HG03039 (cell line): ENCODE results near the gene SEC23B.
"Not testable (repeated sequence)": the region's sequence is repeated elsewhere in the genome, so short reads cannot be mapped to it uniquely, and the experiment has no call there.

Experiments
- ATAC-seq: cut with Tn5 transposase; IDR thresholded peaks from one replicate; pipeline ENCODE4 v1.9.1; 2021; ENCODE audit warnings: mild to moderate bottlenecking, moderate library complexity; ENCODE audit not compliant: unreplicated experiment

SEC23B gene

DNA sequence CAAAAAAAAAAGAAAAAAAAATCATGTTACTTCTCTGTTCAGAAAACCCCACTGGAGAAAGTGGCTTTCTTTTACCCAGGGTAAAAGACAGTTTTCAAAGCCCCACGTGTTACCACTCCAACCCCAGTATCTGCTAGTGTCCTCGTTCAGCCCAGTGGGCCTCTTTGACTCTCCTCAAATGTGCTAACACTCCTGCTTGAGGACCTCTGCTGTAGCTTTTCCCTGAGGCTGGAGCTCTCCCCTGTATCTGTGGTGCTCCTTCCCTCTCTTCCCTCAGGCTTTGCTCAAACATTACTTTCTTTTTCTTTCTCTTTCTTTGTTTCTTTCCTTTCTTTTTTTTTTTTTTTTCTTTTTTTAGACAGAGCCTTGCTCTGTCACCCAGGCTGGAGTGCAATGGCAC lies 15.3 kb downstream of the SEC23B start:
- ATAC-seq, result no peak

DNA sequence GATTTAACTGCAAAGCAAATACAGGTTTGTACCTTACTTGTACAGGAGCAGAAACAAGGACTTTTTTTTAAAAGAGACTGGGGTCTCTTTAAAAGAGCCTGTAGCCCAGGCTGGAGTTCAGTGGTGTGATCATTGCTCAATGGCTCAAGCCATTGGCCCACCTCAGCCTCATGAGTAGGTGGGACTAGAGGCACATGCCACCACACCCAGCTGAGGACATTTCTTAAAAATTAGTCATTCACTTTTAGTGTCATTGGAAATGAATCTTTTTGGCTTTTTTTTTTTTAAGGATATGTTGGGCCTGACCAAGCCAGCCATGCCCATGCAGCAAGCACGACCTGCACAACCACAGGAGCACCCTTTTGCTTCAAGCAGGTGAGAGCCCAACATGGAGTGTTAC lies 16.9 kb downstream of the SEC23B start:
- ATAC-seq, result no peak

DNA sequence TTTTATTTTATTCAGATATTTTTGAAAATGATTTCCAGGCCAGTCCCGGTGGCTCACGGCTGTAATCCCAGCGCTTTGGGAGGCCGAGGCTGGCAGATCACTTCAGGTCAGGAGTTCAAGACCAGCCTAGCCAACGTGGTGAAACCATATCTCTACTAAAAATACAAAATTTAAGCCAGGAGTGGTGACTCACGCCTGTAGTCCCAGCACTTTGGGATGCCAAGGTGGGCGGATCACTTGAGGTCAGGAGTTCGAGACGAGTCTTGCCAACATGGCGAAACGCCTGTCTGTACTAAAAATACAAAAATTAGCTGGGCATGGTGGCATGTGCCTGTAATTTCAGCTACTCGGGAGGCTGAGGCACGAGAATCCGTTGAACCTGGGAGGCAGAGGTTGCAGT lies 19.0 kb downstream of the SEC23B start:
- not testable (repeated sequence) for ATAC-seq

DNA sequence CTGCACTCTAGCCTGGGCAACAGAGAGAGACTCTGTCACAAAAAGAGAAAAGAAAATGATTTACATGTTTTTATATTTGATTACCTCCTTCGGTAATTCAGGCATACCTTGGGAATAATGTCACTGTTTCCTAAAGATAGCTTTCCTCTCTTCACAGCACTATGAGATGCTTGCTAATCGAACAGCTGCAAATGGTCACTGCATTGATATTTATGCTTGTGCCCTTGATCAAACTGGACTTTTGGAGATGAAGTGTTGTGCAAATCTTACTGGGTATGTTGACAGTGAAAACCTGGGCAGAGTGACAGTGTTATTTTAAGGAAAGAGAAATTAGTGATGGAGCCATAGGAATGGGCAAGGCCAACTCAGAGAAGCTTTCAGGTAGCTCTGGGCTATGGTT lies 19.6 kb downstream of the SEC23B start:
- no peak for ATAC-seq

DNA sequence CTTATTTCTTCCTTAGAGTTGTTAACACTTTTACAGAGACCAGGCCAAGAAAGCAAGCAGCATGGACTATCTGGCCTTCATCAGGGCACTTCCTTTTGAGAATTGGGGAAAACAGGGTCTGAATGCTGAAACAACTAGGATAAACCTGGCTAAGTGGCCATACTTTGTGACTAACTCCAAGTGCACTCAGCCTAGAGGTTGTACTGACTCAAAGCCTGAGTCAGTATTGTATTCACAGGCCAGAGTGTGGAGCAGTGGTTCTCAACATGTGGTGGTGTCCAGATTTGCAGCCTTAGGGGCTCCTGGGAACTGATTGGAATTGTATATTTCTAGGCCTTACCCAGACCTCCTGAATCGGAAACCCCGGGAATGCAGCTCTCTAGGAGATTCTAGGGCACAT lies 20.1 kb downstream of the SEC23B start:
- ATAC-seq, result no peak

DNA sequence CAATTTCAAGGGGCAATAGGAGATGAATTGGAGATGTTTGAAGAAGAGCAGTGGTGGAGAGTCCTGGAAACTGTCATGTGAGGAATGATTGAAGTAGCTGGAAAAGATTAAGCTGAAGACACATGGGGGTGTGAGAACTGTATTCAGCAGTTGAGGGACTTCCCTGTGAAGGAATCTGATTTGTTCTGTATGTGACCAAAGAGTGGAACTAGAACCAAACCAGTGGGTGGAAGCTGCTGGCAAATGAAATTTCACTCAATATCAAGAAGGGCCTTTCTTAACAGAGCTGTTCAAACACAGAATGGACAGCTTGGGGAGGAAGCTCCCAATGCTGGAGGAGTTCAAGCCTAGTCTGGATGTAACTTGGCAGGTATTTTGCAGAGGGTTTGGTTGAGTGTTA lies 21.3 kb downstream of the SEC23B start:
- ATAC-seq, result no peak

DNA sequence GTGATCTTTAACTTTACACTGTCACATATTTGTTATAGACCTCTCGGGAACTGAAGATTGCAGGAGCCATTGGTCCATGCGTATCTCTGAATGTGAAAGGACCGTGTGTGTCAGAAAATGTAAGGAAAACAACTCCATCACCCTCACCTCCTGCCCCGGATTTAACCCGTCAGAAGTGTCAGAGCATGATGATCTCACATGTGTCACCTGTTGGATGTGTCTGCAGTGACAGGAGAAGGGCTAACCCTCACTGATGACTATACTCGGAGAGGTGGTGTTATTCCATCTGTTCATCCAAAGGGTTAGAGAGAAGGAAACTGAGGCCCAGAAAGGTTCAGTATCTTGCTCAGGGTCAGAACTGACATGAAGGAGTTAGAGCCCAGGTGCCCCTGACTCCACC lies 24.9 kb downstream of the SEC23B start:
- ATAC-seq, result no peak

DNA sequence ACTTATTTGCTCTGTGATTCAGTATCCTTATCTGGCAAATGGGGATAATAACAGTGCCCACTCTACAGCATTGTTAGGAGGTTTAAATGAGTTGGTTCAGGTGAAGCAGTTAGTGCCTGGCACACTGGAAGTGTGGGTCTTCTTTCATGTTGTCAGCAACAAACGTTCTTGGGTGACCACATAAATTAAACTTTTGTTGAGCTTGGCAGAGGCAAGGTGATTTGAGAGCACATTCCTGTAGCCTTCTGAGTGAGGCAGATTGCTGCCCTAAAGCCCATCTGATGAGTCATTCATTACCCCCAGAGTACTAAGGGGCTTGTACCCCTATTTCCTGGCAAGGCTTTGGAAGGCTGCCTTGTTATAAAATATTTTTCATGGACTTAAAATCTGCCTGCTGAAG lies 25.8 kb downstream of the SEC23B start:
- ATAC-seq, result no peak

DNA sequence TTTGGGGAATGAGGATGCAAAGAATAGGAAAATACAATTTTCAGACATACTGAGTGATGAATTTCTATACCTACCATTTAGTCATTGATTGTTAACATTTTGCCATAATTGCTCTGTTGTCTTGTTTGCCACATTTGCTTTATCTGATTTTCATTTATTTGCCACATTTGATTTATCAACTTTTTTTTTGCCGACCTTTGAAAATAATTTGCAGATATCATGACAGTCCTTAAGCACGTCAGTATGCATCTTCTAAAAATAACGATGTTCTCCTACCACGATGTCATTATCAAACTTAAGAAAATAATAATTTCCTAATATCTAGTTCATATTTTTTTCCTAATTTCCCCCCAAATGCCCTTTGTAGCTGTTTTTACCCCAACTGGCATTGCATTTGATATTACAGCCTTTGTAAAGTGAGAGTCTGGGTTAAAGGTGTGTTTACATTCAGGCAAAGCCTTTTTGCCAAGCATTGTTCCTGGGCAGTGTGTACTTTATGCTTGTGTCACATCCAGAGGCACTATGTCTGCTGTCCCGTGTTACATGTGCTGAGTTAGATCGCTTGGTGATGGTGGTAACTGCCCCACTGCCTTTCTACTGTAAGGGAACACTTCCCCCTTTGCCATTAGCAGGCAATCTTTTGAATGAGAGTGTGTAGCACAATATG lies 26.4 kb downstream of the SEC23B start:
- ATAC-seq, result no peak

DNA sequence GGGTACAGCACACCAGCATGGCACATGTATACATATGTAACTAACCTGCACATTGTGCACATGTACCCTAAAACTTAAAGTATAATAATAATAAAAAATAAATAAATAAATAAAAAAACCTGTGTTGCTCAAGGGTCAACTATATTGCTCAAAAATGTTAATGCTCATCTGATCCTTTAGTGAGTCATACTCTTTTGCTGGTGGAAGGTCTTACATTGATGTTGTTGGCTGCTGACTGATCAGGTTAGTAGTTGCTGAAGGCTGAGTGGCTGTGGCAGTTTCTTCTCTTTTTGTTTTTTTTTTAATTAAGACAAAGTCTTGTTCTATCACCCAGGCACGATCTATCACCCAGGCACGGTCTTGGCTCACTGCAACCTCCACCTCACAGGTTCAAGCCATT lies 29.9 kb downstream of the SEC23B start:
- ATAC-seq, result no peak

DNA sequence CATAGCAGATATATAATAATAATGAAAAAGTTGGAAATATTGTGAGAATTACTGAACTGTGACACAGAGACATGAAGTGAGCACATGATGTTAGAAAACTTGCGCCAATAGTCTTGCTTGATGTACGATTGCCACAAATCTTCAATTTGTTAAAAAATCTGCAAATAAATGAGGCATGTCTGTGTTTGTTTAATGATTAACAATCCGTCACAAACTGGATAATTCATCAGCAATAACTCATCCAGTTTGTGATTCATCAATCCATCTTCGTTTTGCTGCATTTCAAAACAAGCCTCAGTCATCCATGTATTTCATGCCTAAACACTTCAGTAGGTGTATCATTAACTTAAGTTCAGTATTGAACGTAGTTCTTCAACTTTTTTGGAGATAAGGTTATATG lies 34.0 kb downstream of the SEC23B start:
- no peak for ATAC-seq

DNA sequence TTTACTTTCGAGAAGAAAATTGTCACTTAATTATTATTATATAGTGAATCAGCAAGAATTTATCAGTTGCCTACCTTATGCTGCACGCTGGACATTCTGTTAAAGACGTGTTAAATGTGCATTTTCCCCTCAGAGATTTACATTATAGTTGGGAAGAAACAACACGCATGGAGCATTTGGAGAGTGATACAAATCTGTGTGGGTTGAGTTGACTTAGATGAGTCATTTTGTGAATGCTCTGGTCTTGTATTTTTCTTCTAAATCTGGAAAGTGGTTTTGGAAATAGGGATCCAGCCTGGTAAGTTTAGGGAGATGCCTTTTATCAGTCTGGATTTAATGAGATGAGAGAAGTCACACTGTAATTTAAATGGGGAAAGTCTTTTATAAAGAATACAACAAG lies 35.5 kb downstream of the SEC23B start:
- no peak for ATAC-seq

DNA sequence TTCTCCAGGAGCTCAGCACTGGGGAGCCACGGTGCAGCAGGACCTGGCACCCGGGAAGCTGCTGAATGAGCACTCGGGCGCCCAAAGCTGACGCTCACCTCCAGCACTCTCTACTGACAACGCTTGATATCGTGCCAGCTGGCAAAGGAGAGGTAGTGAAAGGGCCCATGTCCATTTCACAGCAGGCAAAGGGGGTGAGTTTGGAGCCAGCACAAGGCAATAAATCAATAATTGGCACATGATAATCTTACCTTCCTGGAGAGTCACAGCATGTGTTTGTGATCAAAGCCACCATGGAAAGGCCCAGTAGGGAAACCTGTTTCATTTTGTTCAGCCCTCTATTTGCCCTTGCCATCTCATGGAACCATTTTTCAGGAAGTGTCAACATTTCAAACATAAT lies 36.2 kb downstream of the SEC23B start:
- ATAC-seq, result no peak

DNA sequence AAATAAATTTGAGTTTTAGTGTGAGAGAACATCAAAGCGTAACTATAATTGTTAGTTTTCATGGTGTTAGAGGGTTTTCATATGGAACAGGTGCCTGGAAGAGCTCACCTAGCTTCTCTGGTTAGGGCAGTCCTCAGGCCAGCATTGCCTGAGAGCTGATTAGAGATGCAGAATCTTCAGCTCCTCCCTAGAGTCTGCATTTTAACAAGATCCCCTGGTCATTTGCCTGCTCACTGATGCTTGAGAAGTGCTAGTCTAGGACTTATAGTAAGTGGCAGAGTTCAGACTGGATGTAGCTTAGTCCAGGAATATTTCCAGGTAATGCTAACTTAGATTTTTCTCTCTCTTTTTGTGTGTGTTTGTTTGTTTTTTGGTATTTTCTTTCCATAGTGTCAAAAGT lies 37.8 kb downstream of the SEC23B start:
- ATAC-seq, result no peak

DNA sequence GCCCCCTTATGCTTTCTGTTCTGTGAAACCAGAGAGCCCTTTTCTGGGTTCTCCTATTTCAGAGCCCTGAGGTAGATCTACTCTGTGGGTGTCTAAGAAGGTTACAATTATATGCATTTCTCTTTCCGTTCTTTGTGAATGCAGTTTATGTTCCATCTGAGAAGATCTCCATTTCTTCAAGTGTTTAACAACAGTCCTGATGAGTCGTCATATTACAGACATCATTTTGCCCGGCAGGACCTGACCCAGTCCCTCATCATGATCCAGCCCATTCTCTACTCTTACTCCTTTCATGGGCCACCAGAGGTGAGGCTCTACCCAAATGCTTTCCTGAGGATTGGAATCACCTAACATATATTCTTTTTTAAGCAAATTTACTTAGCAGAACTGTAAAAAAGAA lies 40.7 kb downstream of the SEC23B start:
- ATAC-seq, result no peak

DNA sequence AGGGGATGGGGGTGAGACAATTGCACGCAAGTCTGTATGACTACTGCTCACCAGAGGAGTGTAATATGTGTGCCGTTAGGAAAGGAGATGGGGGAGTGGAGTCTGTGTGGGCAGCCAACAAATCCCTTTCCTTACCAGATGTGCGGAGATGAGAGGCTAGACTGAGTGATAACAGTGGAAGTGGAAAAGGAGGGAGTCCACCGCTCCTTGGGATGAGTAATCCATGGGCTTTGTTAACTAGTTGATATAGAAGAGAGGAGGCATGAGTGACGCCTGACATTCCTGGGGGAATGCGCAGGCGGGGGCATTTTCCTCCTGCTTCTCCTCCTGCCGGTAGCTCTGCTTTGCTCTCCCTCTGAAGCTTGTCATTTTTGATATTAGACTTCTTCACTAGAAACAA lies 46.0 kb downstream of the SEC23B start:
- no peak for ATAC-seq

DNA sequence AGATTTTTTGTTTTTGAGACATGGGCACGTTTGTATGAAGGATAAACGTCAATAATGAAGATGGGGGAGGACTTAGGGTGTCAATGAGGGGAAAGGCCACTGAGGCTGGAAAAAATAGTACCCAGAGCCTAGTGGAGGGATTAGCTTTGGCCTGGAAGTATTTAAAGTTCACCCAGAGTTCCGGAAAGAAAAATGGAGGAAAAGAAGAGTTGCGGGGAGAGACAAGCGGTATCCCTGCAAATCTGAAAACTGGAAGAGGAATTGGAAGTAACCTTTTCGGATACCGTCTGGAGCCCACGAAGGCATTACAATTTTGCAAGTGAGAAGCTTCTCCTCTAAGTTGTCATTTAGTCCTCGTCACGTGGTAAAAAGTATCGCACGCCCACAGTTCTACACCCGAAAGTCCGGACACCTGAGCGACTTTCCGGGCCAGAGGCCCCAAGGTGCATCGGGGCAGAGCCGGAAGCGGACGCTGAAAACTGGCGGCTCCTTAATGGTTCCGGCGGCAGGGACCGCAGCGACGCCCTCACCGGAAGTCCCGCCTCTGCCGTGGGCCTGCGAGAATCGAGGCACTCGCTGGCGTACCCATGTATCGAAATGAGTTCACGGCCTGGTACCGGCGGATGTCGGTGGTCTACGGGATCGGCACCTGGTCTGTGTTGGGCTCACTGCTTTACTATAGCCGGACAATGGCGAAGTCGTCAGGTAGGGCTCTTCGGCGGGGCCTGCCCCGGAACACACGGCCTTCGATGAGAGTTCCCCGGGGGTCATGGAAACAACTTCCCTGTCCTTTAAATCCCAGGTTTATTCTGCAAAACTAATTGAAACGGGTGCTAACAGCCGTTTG lies 59.4 kb downstream of the SEC23B start, which contains the start of gene SMIM26:
TSS of gene SMIM26 (plus strand) at position 541 of the 847 bp plus-strand sequence. CDS start at position 588, 47 bp downstream.
- peak; percentile 99 for ATAC-seq

DNA sequence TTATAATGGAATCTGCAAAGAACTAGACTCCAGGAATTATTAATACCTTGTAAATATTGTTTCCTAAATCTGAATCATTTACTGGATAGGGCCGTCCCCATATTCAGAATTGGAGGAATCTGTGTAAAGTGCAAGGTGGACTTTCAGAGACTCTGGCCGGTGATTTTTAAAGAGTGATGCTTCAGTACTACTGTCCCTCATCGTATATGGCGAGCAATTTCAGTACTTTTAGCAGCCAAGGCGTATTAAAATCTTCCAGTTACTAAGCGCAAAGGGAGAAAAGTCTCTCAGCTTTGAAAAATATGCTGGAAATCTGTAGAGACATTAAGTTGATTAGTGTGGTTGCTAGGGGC lies 60.0 kb downstream of the SEC23B start:
- no peak for ATAC-seq

DNA sequence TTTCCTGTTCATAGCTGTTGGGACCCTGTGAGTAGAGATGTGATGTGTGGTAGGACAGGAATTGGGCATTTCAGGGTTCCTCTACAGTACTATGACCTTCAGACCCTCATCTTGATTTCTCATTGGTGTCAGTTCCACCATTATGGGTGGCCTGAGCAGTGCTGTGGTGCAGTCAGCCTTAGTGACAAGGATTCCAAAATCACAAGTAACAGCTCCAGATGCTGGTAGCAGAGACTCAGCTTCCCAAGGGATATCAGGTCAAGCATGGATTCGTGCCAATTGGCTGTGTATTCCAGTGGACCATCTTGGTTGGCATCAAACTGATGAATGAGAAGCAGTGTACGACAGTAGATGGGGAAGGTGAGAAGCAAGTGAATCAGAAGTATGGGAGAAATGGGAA lies 63.3 kb downstream of the SEC23B start:
- ATAC-seq, result no peak

DNA sequence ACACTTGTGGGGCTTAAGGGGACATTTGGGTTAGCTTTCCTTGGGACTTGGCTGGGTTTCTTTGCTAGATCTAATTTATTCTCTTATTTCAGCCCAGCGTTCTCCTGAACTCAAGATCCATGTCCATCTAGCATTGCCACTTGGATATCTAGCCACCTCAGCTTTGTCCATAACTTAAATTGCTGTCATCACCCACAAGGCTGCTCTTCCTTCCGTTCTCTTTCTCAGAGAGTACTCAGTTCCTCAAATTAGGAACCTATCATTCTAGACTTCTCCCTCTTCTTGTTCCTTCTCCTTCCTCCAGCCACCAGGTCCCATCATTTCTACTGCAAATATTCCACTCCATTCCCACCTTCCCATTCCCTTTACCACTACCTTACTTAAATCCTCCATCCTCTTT lies 63.8 kb downstream of the SEC23B start:
- no peak for ATAC-seq

DNA sequence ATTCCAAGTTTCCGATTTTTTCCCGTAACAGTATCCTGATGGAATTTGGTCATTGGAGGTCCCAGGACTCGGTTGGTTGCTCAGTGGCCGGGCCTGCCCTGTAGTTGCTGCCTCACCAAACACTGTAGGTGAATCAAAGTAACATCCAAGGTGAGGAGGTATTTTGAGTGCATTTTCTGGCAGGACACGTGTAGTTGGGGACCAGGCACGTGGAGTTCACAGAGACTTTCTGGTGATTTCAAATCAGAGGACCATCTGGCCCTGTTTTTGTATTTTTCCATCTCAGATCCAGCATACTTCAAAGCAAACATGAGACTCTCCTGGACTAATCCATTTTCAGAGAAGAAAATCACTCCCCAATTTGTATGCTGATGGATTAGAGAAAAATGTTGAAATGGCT lies 70.2 kb downstream of the SEC23B start:
- no peak for ATAC-seq

DNA sequence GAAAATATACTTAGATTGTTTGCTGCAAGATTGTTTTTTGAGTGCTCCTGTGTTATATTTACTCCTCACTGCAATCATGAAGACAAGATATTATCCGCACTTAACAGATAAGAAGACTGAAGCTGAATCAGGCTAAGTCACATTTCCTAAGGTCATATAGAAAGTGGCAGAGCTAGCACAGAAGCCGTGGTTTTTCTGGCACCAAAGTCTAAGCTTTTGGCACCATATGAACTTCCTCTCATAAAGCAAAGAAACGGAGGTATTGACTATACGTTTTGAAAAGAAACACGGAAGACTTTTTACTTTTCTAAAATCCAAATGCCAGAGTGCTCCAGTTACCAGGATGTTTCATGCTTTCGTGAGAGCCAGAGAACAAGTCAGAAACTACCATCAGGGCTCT lies 70.8 kb downstream of the SEC23B start:
- ATAC-seq, result no peak

DNA sequence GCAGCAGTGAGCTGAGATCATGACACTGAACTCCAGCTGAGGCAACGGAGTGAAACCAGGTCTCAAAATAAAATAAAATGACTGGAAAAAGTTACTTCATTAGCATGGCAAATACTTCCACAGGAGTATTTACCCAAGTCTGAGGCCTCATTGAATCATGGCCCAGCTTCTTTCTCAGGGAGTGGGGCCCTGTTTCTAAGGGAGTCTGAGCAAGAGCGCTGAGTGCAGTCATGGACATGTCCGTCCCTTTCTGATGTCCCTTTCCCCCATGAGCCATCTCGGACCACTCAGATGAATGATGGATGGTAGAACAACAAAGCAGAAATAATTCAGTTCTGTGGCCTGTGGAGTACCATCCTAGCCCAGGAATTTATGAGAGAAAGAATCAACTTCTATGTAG lies 72.3 kb downstream of the SEC23B start:
- no peak for ATAC-seq
